ENCODE measurements around the gene SCYGR6. TPM values are rescaled to one million over a fixed set of nuclear protein-coding genes. Genes with fewer than 3 reads are reported as not detected.
"Not testable (repeated sequence)": the region's sequence is repeated elsewhere in the genome, so short reads cannot be mapped to it uniquely, and the experiment has no call there.

The SCYGR6 gene
- total RNA-seq, 8 experiments from 2014 or later = not detected

DNA sequence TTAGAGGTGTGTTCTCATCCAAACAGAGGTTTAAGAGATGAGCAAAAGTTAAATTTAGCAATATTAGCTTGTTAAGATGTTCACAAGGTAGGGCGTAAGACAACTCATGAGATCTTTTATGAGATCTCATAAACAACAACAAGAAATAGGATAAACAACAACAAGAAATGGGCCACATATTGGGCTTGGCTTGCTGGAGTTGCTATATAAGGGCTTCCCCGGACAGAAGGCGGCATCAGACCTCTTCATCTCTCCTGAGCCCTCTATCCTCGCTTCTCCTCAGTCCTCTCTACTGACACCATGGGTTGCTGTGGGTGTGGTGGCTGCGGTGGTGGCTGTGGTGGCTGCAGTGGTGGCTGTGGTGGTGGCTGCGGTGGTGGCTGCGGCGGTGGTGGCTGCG lies 21.0 kb upstream of the SCYGR6 start, which contains the start of gene SCYGR8:
Gene SCYGR8 (plus strand): TSS at position 301 of the 400 bp plus-strand sequence. CDS start 0 bp downstream, at position 301.
- H3K4me3 ChIP-seq = no peak within 1 kb of the TSS
- 55 to 100% (median 70%) methylated on average over 1 to 4 of the region's 9 CpGs; no CpG with 5 or more reads in 4 of the 10 experiments for WGBS, 10 experiments
- no peak within 1 kb of the TSS for H3K27ac ChIP-seq
- in situ Hi-C loops (cut with MboI; ENCODE audit: low pct_unique_long_range_greater_than_20kb in 2 of 9, low sequenced_read_pairs in 9 of 9, unreplicated experiment in 9 of 9) = no loop called here
- no peak for ATAC-seq (replicated peaks in 6 of 8)
- no peaks in the 10 kb centered on the region for H3K4me1 ChIP-seq (replicated peaks in 1 of 2)

DNA sequence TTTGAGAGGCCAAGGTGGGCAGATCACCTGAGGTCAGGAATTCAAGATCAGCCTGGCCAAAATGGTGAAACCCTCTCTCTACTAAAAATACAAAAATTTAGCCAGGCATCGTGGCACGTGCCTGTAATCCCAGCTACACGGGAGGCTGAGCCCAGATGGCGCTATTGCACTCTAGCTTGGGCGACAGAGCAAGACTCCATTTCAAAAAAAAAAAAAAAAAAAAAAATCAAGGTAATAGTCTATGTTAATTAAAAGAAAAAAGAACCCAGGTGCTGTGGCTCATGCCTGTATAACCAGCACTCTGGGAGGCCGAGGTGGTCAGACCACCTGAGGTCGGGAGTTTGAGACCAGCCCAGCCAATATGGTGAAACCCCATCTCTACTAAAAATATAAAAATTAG lies 16.1 kb upstream of the SCYGR6 start:
- H3K4me1 ChIP-seq (replicated peaks in 1 of 2); H3K4me3 ChIP-seq; ATAC-seq (replicated peaks in 6 of 8); H3K27ac ChIP-seq; in situ Hi-C loops (cut with MboI; ENCODE audit: low pct_unique_long_range_greater_than_20kb in 2 of 9, low sequenced_read_pairs in 9 of 9, unreplicated experiment in 9 of 9): not testable (repeated sequence)
- WGBS, 10 experiments = 58 to 85% (median 66%) methylated on average over 1 to 6 of the region's 7 CpGs; no CpG with 5 or more reads in 3 of the 10 experiments

DNA sequence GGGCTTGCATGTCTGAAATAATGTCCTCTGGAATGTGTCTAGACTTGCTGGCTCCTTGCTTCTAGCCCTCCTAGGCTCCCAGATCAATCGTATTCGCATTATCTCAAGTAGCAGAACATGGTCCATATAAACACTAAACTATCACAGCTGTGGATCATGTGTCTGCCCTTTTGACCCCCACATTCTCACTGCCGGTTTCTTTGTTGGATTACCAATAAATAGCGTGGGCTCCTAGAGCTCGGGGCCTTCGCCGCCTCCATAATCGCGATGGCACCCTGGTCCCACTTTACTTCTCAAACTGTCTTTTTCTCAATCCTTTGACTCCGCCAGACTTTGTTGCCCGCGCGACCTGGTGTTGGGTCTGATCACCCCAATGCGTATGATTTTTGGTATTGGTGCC lies 14.8 kb upstream of the SCYGR6 start:
- H3K27ac ChIP-seq = no peak overlapping the region
- H3K4me3 ChIP-seq = no peak overlapping the region
- no peaks in the 10 kb centered on the region for H3K4me1 ChIP-seq (replicated peaks in 1 of 2)
- in situ Hi-C loops (cut with MboI; ENCODE audit: low pct_unique_long_range_greater_than_20kb in 2 of 9, low sequenced_read_pairs in 9 of 9, unreplicated experiment in 9 of 9) = no loop called here
- 33 to 78% (median 76%) methylated on average over 2 to 14 of the region's 14 CpGs; no CpG with 5 or more reads in 3 of the 10 experiments for WGBS, 10 experiments
- ATAC-seq (replicated peaks in 6 of 8) = no peak

DNA sequence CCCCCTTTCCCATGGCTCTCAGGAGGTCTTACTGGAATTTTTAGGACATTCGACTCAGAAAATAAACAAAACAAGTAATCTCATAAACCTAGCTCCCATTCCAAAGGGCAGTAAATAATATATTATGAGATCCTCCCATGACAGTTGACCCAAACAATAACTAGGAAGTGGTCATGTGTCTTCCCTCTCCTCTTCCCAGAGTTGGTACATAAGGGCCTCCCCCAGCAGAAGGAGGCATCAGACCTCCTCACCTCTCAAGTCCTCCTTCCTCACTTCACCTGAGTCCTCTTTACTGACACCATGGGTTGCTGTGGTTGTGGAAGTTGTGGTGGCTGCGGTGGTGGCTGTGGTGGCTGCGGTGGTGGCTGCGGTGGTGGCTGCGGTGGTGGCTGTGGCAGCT lies 3.5 kb upstream of the SCYGR6 start, which contains the start of gene SCYGR7:
Gene SCYGR7 (plus strand): TSS at position 301 of the 400 bp plus-strand sequence. CDS start 0 bp downstream, at position 301.
- in situ Hi-C loops (cut with MboI; ENCODE audit: low pct_unique_long_range_greater_than_20kb in 2 of 9, low sequenced_read_pairs in 9 of 9, unreplicated experiment in 9 of 9) = no loop called here
- no peak for ATAC-seq (replicated peaks in 6 of 8)
- Histone ChIP-seq H3K4me3 (no peak within 1 kb of the TSS), H3K27ac (no peak within 1 kb of the TSS), H3K4me1 (replicated peaks in 1 of 2) (no peaks in the 10 kb centered on the region)
- 0 to 100% (median 67%) methylated on average over 1 of the region's 5 CpGs; no CpG with 5 or more reads in 5 of the 10 experiments for WGBS, 10 experiments

DNA sequence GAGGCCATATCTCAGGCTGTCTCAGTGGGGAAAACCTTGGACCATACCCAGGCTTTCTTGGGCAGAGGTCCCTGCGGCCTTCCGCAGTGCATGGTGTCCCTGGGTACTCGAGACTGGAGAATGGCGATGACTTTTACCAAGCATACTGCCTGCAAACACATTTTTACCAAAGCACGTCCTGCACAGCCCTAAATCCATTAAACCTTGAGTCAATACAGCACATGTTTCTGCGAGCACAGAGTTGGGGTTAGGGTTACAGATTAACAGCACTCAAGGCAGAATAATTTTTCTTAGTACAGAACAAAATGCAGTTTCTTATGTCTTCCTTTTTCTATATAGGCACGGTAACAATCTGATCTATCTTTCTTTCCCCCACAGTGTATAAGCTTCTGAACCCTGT lies 1.7 kb downstream of the SCYGR6 start:
- in situ Hi-C loops (cut with MboI; ENCODE audit: low pct_unique_long_range_greater_than_20kb in 2 of 9, low sequenced_read_pairs in 9 of 9, unreplicated experiment in 9 of 9); ATAC-seq (replicated peaks in 6 of 8); H3K27ac ChIP-seq; H3K4me3 ChIP-seq; H3K4me1 ChIP-seq (replicated peaks in 1 of 2): not testable (repeated sequence)
- 14 to 80% (median 57%) methylated on average over 1 to 5 of the region's 7 CpGs; no CpG with 5 or more reads in 2 of the 10 experiments for WGBS, 10 experiments

DNA sequence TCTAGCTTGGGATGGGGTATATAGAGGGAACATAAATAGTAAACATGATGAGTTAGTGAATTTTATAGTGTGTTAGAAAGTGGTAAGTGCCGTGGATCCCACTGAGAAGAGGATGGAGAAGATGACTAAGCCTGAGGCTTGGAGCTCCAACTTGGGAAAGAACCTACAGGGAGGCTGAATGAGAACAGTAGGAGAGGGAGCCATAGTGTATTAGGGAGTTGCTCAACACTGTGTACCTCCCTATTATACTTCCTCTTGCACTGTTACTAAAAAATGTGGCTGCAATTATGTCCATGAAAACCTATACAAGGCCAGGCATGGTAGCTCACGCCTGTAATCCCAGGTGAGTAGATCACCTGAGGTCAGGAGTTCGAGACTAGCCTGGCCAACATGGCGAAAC lies 3.9 kb downstream of the SCYGR6 start:
- no peak overlapping the region for H3K4me3 ChIP-seq
- in situ Hi-C loops (cut with MboI; ENCODE audit: low pct_unique_long_range_greater_than_20kb in 2 of 9, low sequenced_read_pairs in 9 of 9, unreplicated experiment in 9 of 9) = no loop called here
- no peaks in the 10 kb centered on the region for H3K4me1 ChIP-seq (replicated peaks in 1 of 2)
- H3K27ac ChIP-seq = no peak overlapping the region
- 14 to 100% (median 90%) methylated on average over 1 to 3 of the region's 4 CpGs; no CpG with 5 or more reads in 2 of the 10 experiments for WGBS, 10 experiments
- ATAC-seq (replicated peaks in 6 of 8) = no peak

DNA sequence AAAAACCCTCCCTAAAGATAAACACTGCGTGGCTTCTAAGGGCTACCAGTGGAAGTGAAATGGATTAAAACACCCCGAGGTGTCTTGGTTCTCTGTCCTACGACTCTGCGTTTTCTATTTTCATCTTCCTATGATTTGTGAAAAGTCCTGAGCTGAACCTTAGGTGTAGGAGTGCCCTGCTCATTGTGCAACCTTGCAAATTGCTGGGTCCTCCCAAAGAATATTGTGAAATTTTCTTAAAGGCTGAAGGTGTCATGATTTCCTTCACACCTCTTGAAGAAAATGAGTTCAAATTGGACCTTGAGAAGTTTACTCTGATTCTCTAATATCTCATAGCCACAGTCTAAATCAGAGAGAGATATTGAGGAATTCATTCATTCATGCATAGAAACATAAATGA lies 4.9 kb downstream of the SCYGR6 start:
- no peak for ATAC-seq (replicated peaks in 6 of 8)
- Histone ChIP-seq H3K4me3 (no peak overlapping the region), H3K27ac (no peak overlapping the region), H3K4me1 (replicated peaks in 1 of 2) (no peaks in the 10 kb centered on the region)
- in situ Hi-C loops (cut with MboI; ENCODE audit: low pct_unique_long_range_greater_than_20kb in 2 of 9, low sequenced_read_pairs in 9 of 9, unreplicated experiment in 9 of 9) = no loop called here
- 71 to 100% (median 98%) methylated on average over 1 to 4 of the region's 4 CpGs; no CpG with 5 or more reads in 2 of the 10 experiments for WGBS, 10 experiments

DNA sequence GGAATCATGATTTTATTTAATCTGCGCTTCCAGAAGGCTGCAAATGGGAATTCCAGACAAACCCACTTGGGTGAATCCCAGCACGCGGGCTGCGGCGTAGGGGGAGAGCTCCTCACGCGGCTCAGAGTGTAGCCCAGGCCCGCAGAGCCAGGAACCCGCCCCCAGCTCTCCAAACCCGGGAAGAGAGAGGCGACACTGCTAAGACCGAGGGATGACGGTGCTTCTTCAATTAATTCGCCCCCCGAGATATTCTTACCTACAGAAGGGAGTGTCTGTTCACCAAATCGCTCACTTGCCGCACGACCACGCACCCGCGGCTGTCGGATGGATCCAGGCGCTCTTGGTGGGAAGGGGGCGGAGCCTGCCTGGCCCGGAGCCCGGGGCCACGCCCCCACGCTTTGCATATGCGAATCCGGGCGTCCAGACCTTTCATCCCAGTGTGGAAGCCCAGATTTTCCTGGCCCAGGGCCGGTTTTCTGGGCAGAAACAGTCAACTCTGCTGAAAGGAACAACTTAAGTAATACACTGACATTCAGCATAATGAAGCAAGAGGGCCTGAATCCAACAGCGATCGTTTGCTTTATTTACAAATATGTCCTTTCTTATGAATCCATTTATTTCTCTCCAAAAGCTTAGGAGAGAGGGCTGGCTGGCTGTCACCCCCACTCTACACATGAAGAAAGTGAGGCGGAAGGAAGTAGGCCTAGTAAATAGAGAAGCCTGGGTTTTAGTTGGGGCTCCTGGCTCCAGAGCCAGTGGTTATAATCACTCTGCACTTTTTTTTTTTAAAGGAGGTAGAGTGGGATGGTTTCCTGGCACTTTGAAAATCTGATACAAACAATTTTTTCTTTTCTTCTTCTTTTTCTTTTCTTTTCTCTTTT lies 6.6 kb downstream of the SCYGR6 start, which contains the start of gene SLC19A3:
Gene SLC19A3 (minus strand): TSS at position 342 of the 881 bp plus-strand sequence. CDS start 15,710 bp downstream, outside the sequence.
- Histone ChIP-seq H3K4me1 (replicated peaks in 1 of 2) (no peaks in the 10 kb centered on the region), H3K4me3 (peak within 1 kb of the TSS; percentile 34 to 39 (median 37)), H3K27ac (no peak within 1 kb of the TSS)
- in situ Hi-C loops (cut with MboI; ENCODE audit: low pct_unique_long_range_greater_than_20kb in 2 of 9, low sequenced_read_pairs in 9 of 9, unreplicated experiment in 9 of 9) = no loop called here
- WGBS, 10 experiments = 0 to 30% (median 7%) methylated on average over 2 to 20 of the region's 35 CpGs; no CpG with 5 or more reads in 1 of the 10 experiments
- peak; percentile 92 to 100 (median 99) for ATAC-seq (replicated peaks in 6 of 8)

DNA sequence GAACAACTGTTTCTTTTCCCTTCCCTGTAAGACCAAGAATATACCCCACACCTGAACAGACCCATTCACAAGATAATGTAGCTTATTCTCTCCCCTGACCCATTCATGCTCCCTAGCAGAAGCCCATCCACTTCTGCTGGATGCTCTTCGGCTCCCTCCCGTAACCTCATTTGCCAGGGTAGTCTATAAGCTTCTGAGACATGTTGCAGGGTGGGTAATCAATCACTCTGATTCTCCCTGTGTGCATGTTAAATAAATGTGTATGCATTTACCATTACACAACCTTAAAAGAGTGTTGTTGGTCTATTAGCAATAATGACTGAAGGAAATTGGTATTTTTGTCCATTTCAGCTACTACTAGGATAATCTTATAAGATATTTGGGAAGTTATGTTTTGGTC lies 8.1 kb downstream of the SCYGR6 start:
- in situ Hi-C loops (cut with MboI; ENCODE audit: low pct_unique_long_range_greater_than_20kb in 2 of 9, low sequenced_read_pairs in 9 of 9, unreplicated experiment in 9 of 9) = no loop called here
- no peak for ATAC-seq (replicated peaks in 6 of 8)
- Histone ChIP-seq H3K4me1 (replicated peaks in 1 of 2) (no peaks in the 10 kb centered on the region), H3K27ac (no peak overlapping the region), H3K4me3 (no peak overlapping the region)
- 33 to 100% methylated on average over 1 of the region's 2 CpGs; no CpG with 5 or more reads in 8 of the 10 experiments for WGBS, 10 experiments

DNA sequence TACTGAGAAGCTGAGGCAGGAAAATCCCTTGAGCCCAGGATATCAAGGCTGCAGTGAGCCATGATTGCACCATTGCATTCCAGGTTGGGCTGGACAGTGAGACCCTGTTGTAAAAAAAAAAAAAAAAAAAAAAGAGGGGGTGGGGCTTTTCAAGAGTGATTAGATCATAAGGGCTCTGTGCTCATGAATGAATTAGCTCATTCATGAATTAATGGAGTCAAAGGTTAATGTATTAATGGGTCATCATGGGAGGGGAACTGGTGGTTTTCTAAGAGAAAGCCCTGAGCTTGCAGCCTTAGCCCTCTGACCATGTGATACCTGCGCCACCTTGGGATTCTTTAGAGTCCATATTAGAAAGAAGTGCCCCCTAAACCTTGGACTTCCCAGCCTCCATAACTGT lies 11.3 kb downstream of the SCYGR6 start:
- in situ Hi-C loops (cut with MboI; ENCODE audit: low pct_unique_long_range_greater_than_20kb in 2 of 9, low sequenced_read_pairs in 9 of 9, unreplicated experiment in 9 of 9) = no loop called here

DNA sequence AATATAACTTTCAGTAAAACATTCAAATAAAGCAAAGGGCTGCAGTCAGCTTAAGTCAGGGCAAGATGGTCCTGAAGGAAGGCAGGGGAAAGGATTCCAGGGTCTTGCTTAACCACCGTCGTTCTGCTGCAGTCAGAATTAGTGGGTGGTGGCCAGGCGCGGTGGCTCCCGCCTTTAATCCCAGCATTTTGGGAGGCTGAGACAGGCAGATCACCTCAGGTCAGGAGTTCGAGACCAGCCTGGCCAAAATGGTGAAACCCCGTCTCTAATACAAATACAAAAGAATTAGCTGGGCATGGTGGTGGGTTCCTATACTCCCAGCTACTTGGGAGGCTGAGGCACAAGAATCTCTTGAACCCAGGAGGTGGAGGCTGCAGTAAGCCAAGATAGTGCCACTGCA lies 13.6 kb downstream of the SCYGR6 start:
- in situ Hi-C loops (cut with MboI; ENCODE audit: low pct_unique_long_range_greater_than_20kb in 2 of 9, low sequenced_read_pairs in 9 of 9, unreplicated experiment in 9 of 9) = no loop called here
- no peaks in the 10 kb centered on the region for H3K4me1 ChIP-seq (replicated peaks in 1 of 2)
- no peak overlapping the region for H3K27ac ChIP-seq
- 55 to 91% (median 73%) methylated on average over 2 to 7 of the region's 7 CpGs; no CpG with 5 or more reads in 3 of the 10 experiments for WGBS, 10 experiments
- no peak overlapping the region for H3K4me3 ChIP-seq
- ATAC-seq (replicated peaks in 6 of 8) = no peak

More for the DNA sequence above, 11.3 kb downstream of the SCYGR6 start:
- no peak overlapping the region for H3K4me3 ChIP-seq
- WGBS, 10 experiments = 100% methylated on average over 1 of the region's 1 CpG; no CpG with 5 or more reads in 6 of the 10 experiments
- no peaks in the 10 kb centered on the region for H3K4me1 ChIP-seq (replicated peaks in 1 of 2)
- ATAC-seq (replicated peaks in 6 of 8) = no peak
- H3K27ac ChIP-seq = no peak overlapping the region

DNA sequence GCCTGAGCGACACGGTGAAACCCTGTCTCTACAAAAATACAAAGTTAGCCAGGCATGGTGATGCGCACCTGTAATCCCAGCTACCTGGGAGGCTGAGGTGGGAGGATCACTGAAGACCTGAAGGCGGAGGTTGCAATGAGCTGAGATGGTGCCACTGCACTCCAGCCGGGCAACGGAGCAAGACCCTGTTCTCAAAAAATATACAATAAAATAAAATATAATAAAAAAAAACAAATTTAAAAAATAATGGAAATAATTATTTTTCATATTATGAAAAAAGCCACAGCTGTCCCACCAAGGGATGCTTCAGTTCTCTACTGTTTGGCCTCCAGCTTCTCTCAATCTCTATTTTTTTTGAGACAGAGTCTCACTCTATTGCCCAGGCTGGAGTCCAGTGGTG lies 17.2 kb downstream of the SCYGR6 start:
- in situ Hi-C loops (cut with MboI; ENCODE audit: low pct_unique_long_range_greater_than_20kb in 2 of 9, low sequenced_read_pairs in 9 of 9, unreplicated experiment in 9 of 9) = no loop called here
- H3K4me1 ChIP-seq (replicated peaks in 1 of 2) = no peaks in the 10 kb centered on the region
- WGBS, 10 experiments = 82 to 100% (median 96%) methylated on average over 1 to 6 of the region's 6 CpGs; no CpG with 5 or more reads in 4 of the 10 experiments
- ATAC-seq (replicated peaks in 6 of 8) = no peak
- no peak overlapping the region for H3K27ac ChIP-seq
- no peak overlapping the region for H3K4me3 ChIP-seq

DNA sequence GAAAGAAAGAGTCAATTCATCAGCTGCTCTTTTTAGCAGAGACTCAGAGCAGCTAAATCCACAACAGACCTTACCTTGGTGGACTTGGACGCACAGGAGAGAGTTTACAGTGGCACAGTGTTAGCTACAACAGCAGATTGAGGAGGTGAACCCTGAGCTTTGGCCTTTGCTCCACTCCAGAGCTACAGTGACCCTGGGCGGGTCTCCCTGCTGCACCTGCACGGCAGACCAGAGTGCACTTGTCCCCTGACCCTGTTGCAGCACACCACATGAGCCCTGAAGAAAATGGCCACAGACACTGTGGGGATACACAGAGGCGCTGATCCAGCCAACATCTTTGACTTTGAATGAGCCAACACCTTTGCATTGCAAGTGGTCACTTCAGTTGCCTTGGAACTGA lies 17.7 kb downstream of the SCYGR6 start:
- WGBS, 10 experiments = 80 to 100% (median 94%) methylated on average over 1 to 4 of the region's 4 CpGs; no CpG with 5 or more reads in 6 of the 10 experiments
- H3K27ac ChIP-seq = no peak overlapping the region
- H3K4me1 ChIP-seq (replicated peaks in 1 of 2) = no peaks in the 10 kb centered on the region
- in situ Hi-C loops (cut with MboI; ENCODE audit: low pct_unique_long_range_greater_than_20kb in 2 of 9, low sequenced_read_pairs in 9 of 9, unreplicated experiment in 9 of 9) = no loop called here
- no peak for ATAC-seq (replicated peaks in 6 of 8)
- H3K4me3 ChIP-seq = no peak overlapping the region
